HL-60/S4 (cell line): ENCODE measurements around the gene KCTD2.
"Not testable (repeated sequence)": the region's sequence is repeated elsewhere in the genome, so short reads cannot be mapped to it uniquely, and the experiment has no call there.

Experiments
- in situ Hi-C: fragments of 300-500 bp; cut with MboI; formaldehyde crosslinking; loops from 2 replicates; pipeline ENCODE4 v1.14.3; 2022; ENCODE audit warnings: low sequenced_read_pairs

Gene KCTD2

DNA sequence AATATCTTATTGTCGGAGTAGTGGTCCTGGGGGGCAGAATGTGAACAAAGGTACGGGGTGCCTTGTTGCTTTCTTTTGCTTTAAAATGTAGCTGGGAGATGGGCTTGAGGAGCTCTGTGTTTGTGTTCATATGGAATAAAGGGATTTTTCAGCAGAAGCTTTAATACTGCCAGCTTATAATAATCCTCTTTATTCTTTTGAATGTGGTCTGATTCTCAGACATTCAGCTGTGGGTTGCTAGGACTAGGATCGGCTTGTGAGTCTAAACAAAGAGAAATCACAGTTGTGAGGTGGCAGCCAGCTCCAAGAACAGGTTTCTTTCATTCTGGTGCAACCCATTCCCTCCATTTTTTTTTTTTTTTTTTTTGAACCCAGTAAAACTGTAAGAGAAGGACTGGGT lies 27.3 kb upstream of the KCTD2 start:
- in situ Hi-C loops, result no loop called here

DNA sequence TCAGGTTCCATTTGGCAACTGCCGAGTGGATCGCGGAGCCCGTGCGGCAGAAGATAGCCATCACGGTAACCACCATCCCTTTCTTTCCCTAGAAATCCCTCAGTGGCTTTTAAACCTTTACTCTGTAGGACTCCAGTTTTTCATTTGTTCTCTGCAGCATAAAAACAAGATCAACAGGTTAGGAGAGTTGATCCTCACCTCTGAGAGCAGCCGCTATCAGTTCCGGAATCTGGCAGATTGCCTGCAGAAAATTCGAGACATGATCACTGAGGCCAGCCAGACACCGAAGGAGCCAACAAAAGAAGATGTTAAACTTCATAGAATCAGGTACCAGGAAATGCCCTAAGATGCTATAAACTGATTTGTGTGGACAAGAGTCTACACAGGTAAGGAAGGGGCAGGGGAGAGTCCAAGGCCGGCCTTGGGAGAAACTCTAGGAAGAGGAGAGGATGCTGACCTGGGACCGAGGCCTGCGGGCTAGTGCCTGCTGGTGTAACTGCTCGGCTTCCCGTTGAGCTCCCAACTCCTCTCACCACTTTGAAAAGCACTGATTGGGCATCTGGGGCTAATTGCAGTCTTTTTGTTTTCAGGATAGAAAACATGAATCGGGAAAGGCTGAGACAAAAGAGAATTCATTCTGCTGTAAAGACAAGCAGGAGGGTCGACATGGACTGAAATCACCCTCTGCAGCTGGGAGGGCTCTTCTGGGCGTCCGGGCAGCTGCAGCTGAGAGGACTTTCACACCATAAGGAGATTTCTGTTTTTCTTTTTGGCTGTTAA lies 26.5 kb upstream of the KCTD2 start:
- in situ Hi-C loops, result no loop called here

DNA sequence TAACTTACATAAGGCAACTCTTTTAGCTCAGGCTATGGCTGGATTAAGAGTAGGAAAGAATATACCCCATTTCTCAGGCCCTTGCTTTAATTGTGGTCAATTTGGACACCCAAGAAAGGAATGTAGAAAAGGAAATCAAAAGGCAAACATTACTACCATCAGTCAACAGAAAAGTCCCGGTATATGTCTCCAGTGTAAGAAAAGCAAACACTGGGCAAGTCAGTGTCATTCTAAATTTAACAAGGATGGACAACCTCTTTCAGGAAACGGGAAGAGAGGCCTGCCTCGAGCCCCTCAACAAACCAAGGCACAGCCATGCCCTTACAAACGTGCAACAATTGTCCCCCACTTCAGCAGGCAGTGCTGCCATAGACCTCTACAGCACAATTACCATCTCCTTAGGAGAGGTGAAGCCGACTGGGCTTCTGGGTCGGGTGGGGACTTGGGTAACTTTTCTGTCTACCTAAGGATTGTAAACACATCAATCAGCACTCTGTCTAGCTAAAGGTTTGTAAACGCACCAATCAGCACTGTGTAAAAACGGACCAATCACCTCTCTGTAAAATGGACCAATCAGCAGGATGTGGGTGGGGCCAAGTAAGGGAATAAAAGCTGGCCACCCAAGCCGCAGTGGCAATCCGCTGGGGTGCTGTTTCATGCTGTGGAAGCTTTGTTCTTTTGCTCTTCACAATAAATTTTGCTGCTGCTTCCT lies 22.2 kb upstream of the KCTD2 start:
- in situ Hi-C loops, result no loop called here

DNA sequence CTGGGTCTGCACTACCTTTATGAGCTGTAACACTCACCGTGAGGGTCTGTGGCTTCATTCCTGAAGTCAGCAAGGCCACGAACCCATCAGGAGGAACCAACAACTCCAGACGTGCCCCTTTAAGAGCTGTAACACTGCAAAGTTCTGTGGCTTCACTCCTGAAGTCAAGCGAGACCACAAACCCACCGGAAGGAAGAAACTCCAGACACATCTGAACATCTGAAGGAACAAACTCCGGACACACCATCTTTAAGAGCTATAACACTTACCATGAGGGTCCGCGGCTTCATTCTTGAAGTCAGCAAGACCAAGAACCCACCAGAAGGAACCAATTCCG lies 21.7 kb upstream of the KCTD2 start:
- in situ Hi-C loops, result not testable (repeated sequence)

DNA sequence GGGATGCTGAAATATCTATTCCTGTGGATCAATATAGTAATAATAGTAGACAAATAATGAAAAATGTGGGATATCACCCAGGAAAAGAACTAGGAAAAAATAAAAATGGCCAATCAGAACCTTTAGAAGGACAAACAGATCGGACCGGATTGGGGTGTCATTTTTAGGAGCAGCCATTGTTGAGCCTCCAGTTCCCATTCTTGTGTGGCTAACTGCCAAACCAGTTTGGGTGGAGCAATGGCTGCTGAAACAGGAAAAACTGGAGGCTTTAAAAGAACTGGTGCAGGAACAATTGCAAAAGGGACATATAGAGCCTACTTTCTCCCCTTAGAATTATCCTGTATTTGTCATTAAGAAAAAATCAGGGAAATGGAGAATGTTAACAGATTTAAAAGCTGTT lies 20.4 kb upstream of the KCTD2 start:
- in situ Hi-C loops, result not testable (repeated sequence)

DNA sequence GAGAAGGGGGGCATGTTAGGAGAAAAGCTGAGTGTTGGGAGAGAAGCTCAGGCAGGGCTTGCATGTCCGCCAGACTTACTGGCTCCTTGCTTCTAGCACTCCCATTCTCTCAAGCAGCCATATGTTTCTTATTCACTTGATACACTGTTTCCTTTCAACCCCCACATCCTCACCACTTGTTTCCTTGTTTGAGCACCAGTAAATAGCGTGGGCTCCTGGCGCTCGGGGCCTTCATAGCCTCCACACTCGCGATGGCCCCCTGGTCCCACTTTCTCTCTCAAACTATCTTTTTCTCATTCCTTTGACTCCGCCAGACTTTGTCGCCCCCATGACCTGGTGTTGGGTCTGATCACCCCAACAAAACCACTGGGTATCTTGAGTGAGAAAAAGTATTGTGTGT lies 16.9 kb upstream of the KCTD2 start:
- in situ Hi-C loops, result no loop called here

DNA sequence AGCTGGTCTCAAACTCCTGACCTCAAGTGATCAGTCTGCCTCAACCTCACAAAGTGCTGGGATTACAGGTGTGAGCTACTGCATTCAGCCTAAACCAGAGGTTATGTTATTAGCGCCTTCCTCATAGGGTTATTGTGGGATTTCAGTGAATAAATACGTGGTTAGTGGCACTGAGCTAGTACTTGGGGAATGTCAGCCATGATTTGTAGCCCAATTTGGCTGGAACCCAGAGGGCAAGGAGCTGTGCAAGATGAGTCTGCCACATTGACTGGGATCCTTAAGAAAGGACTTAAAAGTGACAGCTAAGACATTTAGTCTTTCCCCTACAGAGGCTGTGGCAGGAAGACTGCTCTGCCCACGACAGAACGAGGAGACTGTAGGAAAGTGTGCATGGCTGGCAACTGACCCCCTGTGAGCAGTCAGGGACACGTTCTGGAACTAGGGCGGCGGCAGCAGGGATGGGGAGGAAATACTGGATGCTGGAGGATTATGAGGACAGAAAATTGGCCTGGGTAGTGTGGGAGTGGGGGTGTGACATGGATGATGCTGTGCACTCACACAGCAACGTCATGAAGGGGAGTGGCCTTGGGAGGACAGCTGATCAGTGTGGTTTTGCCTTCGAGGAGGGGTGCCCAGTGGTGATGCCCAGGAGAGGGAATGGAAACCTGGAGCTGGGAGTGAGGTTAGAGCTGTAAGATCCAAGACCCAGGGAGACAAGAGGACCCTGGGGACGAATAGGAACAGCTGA lies 14.9 kb upstream of the KCTD2 start:
- in situ Hi-C loops, result no loop called here

DNA sequence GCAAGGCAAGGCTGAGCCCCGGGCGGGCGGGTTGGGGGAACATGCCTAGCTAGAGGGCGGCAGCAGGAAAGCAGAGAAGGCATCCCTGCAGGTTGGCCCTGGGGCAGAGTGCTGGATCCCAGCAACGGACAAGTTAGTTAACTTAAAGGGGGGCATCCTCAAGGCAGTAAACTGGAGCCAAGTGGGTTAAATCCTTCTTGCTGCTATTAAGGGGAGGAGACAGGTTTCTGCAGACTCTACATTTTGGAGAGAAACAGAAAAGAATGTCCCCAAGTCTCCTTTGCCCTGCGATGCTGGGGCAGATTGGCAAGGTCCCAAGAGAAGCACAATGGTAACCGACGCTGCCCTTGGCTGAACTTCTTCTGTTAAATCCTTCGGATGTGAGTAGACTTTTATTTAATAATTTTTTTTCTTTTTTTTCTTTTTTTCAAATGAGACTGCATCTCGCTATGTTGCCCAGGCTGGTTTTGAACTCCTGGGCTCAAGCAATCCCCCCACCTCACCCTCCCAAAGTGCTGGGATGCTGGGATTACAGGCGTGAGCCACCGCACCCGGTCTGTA lies 14.2 kb upstream of the KCTD2 start:
- in situ Hi-C loops, result no loop called here

DNA sequence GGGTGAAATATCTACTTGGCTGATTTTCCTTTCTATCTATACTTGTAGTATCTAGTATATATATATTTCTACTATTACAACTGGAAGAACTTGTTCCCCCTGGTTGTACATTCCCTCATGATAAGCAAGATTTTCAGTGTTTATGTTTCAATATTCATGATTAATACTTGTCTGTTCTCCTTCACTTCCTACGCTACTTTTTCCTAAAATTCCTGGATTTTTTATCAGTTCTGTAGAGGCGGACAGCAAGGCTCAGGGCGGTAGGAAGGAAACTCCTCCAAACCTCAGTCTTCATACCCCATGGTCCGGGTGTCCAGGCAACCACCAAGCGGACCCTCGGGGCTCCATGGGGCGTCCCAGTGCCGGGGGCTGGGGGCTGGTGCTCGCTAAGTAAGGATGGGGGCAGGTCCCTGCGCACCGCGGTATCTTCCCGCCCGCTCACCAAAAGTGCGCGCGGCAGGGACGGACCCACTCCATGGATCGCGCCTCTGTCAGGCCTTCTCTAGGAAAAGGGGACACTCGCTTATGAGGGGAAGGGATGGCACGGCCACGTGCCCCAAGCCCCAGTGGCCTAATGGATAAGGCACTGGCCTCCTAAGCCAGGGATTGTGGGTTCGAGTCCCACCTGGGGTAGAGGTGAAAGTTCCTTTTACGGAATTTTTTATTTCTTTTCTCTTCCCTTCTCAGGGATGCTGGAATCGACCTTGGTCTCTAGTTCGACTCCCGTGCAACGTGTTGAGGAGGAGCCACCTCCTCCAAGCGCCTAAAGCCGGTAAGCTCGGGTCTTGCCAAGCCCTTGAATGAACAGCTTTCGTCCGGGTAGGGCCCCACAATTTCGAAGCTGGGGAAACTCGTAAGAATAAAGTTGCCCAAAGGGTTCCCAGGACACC lies 13.4 kb upstream of the KCTD2 start:
- in situ Hi-C loops, result no loop called here

DNA sequence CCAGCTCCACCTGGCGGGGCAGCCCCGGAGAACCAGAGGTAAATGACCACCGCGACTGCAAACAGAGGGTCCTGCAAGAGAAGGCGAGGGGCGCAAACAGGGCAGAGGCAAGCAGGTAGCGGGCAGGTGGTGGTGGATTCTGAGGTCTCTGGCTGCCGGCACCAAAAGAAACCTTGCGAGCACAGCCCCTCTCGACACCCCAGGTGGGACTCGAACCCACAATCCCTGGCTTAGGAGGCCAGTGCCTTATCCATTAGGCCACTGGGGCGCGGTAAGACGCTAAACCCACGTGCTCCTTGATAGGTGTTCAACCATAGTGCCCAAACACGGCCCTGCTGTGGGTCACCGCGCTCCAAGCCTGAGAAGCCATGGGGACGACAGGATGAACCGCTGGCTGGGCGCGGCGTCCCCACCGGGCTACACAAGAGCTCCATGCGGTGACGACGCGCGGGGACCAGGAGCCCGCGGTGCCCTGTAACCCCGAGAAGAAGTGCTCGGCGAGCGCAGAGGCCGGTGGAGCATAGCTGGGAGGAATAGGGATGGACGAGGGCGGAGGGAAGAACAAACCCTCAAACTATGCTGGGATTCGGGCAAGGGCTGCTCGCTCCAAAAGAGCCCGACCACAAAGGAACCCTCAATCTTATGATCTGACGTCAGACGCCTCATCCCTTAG lies 12.7 kb upstream of the KCTD2 start:
- in situ Hi-C loops, result no loop called here

DNA sequence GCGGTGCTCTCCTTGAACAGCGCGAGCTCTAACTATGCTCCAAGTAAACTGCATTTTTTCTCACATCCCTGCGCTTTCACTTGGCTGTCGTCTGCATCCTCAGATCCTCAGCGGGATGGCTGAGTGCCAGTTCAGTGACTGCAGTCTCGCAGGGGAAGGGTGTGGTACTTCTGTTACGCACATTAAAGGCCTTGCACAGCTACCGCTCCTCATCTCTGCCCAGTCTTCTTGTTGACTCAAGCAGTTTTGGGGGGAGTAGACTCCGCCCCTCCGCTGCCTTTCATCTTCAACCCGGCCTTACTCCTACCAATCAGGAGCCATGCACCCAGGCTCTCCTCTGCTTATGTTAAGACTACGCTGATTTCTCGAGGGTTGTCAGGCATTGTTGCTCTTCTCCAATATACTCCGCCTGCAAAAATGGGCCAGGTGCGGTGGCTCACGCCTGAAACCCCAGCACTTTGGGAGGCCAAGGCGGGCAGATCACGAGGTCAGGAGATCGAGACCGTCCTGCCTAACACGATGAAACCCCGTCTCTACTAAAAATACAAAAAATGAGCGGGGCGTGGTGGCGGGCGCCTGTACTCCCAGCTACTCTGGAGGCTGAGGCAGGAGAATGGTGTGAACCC lies 10.3 kb upstream of the KCTD2 start:
- in situ Hi-C loops, result no loop called here

DNA sequence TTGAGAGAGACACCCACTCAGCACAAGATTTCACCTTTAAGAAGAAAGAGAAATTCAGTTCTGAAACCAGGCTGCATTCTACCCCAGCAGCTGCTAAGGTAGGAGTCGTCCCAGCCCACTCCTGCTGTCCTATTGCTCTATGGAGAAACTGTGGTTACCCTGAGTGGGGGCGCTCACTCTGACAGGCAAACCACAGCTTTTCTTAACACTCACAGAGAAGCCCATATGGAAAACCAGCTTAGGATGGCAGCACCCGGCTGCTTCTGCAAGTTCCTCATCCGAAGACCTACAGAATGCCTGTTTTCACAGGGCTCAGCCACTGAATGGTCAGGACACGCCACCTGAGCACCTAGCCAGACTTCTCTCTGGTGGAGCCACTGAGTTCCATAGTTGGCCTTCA lies 7.8 kb upstream of the KCTD2 start:
- in situ Hi-C loops, result no loop called here

DNA sequence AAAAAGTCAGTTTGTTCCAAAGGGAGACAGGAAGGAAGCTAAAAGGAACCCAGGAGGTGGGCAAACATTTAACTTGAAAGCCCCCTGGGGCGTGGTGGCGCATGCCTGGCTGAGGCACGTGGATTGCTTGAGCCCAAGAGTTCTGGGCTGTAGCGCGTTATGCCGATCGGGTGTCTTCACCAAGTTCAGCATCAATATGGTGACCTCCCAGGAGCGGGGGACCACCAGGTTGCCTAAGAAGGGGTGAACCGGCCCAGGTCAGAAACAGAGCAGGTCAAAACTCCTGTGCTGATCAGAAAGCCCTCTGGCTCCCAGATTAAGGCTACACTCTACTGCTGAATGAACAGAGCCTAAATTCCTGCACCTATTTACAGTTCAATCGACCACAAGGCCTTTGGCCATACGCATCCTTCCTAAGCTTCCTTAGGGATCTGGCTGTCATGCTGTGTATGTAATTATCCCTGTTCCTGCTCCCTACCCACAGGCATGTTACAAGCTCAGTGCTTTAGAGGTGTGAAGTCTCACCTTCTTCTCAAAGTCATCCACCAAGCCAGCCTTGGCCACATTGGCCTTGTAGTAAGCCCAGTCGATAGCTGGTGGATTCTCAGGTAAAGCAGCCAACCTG lies 5.3 kb upstream of the KCTD2 start:
- in situ Hi-C loops, result no loop called here

DNA sequence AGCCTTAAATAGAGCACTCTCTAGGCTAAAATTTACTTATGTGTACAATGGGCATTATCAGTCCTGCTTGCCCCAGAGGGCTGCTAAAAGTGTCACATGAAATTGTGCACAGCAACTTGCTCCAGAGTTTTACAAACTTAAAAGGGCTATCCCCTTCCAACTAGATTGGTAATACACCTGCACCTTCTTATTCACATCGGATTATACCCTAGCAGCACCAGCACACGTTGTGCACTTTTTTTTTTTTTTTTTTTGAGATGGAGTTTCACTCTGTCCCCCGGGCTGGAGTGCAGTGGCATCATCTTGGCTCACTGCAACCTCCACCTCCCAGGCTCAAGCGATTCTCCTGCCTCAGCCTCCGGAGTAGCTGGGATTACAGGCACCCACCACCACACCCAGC lies 3.2 kb upstream of the KCTD2 start:
- in situ Hi-C loops, result not testable (repeated sequence)

DNA sequence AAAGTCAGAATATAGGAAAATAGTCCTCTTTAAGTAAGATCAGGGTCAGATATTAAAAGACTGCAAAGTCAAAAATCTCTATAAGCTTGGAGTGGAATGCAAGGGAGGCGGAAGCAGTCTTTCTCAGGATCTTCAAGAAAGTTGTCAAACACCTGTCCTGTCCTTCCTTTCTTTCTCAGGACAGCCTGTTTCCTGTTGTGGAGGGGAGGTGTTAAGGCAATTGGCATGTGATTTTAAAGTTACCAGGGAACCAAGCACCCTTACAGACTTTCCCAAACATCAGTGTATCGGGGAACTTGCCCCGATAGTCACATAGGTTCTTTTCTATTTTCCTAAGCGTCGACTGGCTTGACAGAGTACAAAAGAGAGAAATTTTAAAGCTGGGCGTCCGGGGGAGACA lies 2.3 kb upstream of the KCTD2 start:
- in situ Hi-C loops, result no loop called here

DNA sequence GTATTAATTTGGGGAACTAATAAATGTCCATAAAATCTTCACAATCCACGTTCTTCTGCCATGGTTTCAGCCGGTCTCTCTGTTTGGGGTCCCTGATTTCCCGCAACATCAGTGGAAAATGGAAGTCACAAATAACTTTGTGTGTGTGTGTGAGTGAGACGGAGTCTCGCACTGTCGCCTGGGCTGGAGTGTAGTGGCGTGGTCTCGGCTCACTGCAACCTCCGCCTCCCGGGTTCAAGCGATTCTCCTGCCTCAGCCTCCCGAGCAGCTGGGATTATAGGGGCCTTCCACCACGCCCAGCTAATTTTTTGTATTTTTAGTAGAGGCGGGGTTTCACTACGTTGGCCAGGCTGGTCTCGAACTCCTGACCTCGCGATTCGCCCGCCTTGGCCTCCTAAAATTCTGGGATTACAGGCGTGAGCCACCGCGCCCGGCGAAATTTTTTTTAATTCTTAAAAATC lies 1.0 kb upstream of the KCTD2 start:
- in situ Hi-C loops, result not testable (repeated sequence)

DNA sequence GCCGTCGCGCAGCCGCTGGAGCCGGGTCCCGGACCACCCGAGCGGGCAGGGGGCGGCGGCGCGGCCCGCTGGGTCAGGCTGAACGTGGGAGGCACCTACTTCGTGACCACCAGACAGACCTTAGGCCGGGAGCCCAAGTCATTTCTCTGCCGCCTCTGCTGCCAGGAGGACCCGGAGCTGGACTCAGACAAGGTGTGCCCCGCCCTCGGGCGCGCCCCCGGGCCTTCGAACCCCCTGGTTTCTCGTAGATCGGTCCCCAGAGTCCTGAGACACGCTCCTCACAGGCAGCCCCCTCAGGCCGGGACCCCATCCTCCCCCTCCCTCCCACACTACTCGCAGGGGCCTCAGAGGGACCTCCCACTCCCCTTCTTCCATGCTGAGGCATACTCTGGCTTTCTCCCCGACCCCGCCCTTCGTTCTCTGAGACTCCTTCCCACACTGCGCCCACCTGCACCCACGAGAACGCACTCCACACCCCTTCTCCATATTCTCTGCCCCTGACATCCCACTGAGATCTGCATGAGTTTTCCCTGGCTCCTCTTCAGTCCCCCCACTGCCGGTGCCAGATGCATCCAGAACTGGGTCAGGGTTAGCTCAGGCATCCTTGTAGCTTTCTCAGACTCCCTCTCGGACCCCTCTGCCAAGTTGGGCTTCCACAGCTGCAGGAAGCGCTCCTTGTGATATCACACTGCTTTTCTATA lies 523 bp downstream of the KCTD2 start:
- in situ Hi-C loops, result no loop called here

DNA sequence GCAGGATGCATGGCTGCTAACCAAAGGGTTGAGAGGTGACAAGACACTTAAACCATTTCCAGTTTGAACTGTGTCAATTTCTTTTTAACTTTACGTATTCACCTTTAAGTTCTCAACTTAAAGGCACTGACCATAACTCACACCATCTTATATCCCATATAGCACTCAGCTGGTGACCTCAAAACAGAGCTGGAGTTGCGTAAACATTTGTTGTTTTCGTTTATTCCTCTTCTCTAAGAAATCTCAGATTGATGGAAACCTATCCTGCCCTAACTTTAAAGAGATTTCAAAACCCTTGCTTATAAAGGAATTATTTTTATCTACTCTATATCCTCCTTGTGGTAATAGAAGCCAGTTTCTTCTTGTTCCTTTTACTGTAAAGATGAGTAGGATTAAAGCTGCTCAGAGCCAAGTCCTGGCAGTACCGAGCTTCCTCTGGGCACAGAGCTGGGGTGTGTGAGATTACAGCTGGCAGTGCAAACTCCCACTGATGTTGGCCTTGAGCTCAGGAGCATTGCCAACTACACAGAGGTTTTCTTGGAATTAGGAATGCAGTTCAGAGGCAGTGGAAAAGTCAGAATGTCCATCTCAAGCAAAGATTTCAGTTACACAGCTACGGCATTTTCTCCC lies 1.3 kb downstream of the KCTD2 start:
- in situ Hi-C loops, result no loop called here
